ENCODE results near the gene RPL13.
"Not testable (repeated sequence)": the region's sequence is repeated elsewhere in the genome, so short reads cannot be mapped to it uniquely, and the experiment has no call there.

The RPL13 gene

DNA sequence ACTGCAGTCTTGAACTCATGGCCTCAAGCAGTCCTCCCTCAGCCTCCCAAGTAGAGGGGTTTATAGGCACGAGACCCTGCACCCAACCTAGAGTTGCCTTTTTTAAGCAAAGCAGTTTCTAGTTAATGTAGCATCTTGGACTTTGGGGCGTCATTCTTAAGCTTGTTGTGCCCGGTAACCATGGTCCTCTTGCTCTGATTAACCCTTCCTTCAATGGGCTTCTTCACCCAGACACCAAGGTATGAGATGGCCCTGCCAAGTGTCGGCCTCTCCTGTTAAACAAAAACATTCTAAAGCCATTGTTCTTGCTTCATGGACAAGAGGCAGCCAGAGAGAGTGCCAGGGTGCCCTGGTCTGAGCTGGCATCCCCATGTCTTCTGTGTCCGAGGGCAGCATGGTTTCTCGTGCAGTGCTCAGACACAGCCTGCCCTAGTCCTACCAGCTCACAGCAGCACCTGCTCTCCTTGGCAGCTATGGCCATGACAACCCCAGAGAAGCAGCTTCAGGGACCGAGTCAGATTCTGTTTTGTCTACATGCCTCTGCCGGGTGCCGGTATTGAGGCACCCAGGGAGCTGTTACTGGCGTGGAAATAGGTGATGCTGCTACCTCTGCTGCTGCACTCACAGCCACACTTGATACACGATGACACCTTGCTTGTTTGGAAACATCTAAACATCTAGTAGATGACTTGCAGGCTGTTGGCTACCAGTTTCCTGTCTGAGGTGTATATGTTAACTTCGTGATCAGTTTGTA, 3.3 kb downstream of the RPL13 start:
- DNase-seq = no peak

DNA sequence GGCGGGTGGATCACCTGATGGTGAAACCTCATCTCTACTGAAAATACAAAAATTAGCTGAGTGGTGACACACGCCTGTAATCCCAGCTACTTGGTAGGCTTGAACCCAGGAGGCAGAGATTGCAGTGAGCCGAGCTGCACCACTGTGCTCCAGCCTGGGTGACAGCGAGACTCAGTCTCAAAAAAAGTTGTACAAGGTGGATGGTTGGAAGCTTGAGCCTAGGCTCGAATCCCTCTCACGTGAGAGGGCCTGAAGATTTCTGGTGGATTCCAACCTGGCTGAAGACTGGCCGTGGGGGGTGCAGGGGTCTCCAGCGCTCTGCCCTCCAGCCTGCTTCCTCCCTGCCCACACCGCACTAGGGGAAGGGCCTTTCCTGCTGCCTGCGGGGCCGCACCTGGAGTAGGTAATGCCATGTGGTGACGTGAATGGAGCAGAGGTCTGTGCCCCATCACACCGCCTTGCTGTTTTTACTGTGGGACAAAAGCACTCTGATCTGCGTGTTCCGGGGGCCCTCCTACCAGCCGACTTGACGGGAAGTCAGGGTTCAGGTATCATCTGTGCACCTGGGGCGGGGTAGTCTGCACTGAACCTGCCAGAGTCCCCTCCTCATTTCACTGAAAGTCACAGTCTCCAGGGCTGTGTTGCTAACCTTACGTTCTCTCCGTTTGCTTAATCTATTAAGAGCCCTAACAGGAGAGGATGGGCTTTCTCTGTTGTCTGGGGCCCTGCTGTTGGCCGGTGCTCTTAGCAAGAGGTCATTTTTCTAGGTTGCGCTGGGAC, 4.2 kb downstream of the RPL13 start:
- DNase-seq = no peak

DNA sequence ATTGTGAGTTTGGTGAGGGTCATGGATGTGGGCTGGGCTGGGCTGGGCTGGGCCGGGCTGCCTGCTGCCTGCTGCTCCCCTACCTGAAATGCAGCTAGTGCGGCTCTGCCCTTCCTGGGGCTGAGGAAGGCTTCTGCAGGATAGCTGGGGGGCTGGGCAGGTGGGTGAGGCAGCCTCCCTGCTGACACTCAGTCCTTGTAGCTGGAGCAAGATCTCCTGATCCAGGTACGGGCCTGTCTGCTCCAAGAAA, 4.7 kb downstream of the RPL13 start:
- DNase-seq = no peak

GRCh38 chr16:89565506-89566372, 5.3 kb downstream of the RPL13 start:
- no peak for DNase-seq

DNA sequence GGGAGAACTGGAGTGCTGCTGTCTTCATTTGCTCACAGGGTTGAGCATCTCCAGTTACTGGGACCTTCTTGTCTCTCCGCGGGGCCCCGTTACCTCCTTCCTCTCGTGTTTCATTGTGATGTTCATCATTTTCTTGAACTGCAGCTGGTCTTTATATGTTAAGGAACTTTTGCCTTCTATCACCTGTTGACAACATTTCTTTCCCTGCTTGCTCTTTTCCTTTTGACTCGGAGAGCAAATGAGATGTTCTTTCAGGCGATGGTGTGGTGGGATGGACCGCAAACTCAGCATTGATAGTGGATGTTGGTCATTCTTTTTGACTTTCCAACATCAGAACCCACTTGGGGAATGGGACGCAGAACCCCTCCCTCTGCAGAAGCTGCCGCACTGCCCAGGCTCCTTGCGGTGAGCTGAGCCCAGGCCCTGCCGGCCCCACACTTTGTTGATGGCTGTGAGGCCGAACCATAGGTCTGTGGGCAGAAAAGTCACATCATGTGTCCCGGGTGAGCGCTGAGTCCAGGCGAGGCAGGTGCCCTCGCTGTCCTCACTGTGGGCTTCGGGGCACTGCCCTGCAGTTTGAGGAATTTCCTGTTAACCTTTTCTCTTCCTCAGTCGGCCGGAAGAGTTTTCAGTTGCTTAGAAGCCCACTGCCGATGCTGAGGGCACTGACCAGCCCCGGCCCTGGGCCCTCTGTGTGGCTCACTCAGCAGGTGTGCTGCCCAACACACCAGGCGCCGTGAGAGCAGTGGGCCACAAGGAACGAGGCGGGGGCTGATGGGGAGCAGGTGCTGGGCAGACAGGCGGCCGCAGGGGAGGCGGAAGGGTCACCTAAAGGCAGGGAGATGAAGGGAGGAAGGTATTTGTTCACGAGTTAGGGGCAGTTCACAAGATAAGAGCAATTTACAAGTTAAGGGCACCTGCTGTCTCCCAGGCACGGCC, 7.4 kb downstream of the RPL13 start:
- DNase-seq = no peak

DNA sequence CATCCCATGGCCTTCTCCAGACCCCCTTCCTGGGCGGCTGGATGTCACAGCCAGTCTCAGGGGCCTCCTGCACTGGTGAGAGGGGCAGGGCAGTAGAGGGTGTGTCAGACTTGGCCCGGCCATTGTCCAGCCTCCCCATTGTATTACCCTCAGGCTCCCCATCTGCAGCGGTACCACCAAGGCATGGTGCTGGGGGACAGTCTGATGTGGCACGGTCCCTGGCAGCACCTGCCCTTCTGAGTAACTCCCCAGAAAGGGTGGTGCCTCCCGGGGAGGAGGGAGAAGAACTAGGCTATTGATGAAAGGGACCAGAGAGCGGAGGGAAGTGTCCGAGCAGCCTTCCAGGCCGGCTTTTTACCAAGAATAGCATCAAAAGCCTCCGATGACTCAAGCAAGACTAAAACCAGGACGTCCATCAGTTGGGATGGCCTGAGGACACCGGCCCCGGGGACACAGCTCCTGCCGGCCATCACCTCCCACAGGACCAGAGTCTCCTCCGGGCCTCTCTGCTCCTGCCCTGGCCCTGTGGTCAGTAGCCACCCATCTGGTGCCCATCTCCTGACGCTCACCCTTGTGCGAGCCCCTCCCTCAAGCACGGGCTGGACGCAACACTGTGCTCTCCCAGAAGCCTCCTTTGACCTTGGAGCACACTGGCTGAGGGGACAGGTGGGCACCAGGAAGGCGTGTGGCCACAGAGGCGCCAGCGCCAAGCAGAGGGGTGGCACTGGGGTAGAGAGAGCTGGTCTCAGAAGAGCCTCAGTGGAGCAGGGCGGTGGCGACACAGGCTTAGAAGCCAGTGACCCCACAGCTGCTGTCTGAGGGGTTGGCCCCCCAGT, 9.2 kb downstream of the RPL13 start:
- DNase-seq = no peak

- no peak for DNase-seq
Observed at GRCh38 chr16:89570342-89570923, 10.0 kb downstream of the RPL13 start.

DNA sequence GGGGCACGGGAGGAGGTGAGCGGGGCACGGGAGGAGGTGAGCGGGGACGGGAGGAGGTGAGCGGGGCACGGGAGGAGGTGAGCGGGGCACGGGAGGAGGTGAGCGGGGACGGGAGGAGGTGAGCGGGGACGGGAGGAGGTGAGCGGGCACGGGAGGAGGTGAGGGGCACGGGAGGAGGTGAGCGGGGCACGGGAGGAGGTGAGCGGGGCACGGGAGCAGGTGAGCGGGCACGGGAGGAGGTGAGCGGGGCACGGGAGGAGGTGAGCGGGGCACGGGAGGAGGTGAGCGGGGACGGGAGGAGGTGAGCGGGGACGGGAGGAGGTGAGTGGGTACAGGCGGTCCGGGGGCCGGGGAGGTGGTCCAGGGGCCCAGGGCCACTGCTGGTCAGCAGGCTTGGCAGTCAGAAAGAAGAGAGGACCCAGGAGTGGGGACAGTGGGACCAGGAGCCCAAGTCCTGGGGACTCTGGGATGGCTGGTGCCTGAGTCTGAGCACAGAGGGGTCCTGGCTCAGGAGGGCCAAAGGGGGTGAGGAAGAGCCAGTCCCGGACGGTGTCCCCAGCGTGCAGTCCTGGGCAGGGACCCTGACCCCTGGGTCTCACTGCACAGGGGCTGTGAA, 10.6 kb downstream of the RPL13 start:
- not testable (repeated sequence) for DNase-seq

DNA sequence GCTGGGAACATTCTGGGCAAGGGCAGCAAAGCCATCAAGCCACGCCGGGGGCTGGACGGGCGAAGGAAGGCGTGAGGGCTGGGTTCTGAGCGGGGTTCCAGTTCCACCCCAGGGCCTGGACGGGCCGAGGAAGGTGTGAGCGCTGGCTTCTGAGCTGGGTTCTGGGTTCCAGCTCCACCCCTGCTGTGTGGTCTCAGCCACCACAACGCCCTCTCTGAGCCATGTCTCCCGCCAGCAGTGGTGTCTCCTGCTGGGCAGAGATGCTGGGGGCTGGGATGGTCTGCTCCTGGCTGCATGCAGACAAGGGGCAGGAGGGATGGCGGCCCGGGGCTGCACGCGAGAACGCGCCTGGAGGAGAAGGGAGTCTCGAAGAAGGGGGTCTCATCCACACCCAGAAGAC, 11.2 kb downstream of the RPL13 start:
- DNase-seq = no peak

GRCh38 chr16:89572073-89572484, 11.6 kb downstream of the RPL13 start:
- no peak for DNase-seq

GRCh38 chr16:89572485-89573205, 12.2 kb downstream of the RPL13 start:
- no peak for DNase-seq

GRCh38 chr16:89573826-89574680, 13.6 kb downstream of the RPL13 start:
- no peak for DNase-seq

- peak; percentile 67 for DNase-seq
Observed at GRCh38 chr16:89574681-89575246, 14.3 kb downstream of the RPL13 start.

DNA sequence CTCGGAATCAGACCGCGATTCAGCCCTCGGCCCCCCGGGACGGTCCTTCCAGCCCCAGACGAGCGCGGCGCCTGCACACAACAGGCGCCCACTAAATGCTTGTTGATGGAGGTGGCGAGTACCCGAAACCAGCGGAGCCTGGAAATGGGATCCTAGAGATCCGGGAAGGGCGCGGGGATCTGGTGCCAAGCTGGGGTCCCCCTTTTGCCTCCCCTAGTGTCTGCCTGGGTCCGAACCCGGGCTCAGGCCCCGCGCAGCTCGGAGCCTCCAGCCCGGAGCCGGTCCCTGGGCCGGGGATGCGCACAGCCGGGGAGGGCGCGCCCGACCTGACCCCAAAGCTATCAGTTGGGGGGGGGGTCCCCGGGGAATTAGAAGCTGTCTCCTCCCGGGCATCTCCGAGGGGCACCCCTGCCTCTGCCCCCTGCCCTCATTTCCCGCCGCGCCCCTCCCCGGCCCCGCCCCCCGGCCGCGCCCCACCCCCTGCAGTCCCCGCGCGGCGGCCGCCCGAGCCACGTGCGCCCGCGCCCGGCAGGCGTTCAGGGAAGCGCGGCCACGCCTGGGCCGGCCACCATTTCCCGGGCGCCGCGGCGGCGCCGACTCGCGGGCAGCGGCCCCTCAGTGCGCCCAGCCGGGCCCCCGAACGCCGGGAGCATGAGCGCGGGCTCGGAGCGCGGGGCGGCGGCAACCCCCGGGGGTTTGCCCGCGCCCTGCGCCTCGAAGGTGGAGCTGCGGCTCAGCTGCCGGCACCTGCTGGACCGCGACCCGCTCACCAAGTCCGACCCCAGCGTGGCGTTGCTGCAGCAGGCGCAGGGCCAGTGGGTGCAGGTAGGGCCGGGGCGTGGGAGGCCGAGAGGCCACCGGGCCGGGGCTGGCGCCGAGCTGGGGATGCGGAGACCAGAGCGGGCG, 15.0 kb downstream of the RPL13 start, which contains the start of gene CPNE7:
TSS of gene CPNE7 (plus strand) at position 512 of the 906 bp plus-strand sequence. CDS start at position 652, 140 bp downstream.
- DNase-seq = no peak

DNA sequence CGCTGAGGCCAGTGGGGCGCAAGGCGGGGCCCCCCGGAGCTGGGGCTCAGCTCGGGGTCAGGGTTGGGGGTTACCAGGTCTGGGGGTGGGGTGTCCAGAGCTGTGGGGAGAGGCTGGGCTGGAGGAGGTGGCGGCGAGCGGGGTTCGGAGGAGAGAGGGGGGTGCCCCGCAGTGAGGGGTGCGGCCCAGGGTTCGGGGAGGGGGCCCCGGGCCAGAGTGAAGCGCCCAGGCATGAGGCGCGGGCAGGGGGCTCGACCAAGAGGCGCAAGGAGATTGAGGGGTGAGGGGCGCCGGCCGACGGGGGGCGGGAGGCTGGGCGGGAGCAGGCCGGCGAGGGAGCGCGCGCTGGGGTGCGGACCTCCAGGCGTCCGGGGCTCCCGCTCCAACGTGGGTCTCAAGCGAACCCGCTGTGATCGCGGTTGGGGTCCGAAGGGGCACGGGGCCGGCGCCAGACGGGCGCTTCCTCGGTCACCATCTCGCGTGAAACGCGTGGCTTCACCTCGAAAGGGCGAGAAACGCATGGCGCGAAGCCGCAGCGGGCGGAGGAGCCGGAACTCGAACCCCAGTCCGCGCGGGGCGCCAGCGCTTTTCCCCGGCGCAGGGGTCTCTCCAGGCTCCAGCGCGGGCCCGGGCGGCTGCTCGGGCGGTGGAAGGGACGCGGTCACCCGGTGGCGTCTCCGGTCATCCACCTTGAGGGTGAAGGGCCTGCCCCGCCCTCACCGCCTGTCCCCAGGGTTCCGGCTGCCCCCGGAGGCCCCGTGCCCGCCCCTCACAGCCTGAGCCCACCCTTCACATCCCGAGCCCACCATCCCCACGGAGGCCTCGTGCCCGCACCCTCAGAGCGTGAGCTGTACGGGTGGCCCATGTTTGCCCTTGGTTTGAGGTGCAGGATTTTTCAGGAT, 15.9 kb downstream of the RPL13 start:
- DNase-seq = no peak

DNA sequence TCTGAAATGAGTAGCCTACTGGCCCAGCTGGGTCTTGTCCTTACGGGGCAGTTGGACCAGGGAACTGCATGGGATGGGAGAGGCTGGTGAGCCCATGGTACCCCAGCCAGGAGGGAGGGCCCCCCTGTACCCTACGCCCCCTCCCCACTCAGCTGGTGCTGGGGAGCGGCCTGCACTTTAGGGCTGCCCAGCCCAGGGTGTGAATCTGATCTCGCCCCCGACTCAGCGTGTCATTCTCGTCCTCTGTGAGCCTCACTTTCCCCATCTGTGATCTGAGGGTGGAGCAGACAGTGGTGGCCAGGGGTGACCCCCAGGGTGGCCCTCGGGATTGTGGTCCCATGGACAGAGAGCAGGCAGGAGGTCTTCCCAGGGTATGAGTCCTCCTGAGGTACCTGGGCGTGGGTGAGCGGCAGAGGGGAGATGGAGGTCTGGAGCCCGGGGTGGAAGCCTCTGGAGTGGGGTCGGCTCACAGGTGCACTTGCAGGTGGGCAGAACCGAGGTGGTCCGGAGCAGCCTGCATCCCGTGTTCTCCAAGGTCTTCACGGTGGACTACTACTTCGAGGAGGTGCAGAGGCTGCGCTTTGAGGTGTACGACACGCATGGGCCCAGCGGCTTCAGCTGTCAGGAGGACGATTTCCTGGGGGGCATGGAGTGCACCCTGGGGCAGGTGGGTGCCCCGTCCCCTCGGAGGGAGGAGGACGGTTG, 16.7 kb downstream of the RPL13 start:
- no peak for DNase-seq
